Loucy (cell line): ENCODE data around the gene EFL1.

ENCODE experiments used
- EZH2phosphoT487 ChIP-seq: fragments of 200-600 bp; IDR thresholded peaks from 2 replicates; pipeline ENCODE4 v1.6.1; 2018; ENCODE audit warnings: antibody characterized with exemption, mild to moderate bottlenecking, moderate library complexity, borderline replicate concordance
- TF ChIP-seq, protein P1 (sequence below): fragments of 200-600 bp; sonication (generic); conservative IDR thresholded peaks from 2 replicates; pipeline ENCODE4 v1.5.1; 2014; ENCODE audit warnings: mild to moderate bottlenecking, antibody characterized with exemption, low read length

DNA sequence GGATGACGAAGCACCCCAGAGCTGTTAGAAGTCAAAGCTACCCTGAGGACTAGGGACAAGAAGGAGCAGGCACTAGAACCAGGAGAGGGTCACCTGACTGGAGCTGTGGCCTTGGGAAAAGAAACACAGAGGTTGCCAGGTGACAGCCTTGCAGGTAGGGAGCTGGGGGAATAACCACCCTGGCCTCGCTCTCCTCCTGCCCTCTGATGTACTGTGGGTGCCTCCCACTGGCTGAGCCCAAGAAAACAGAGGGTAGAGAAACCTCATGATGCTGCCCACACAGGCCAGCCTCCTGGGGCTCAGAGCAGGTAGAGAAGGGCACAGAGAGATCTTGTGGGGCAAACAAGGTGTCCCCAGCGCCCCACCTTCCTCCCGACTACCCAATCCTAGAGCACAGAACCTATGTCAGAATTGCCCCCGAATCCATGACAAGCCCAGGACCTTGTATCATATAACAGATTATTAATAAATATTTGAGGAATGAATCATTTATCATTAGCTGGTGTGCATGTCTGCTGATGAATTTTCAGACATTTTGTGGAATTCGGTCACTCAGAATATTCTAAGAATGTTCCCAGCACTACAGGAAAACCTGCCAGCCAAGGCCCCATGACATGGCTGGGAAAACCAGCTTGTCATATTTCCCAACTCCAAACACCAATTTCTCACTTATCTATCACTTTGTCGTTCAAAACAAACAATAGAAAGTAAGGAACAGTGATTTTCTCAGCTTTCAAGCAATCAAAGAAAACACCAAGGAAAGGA, 156.9 kb downstream of the EFL1 start:
- TF ChIP-seq, protein P1, sequence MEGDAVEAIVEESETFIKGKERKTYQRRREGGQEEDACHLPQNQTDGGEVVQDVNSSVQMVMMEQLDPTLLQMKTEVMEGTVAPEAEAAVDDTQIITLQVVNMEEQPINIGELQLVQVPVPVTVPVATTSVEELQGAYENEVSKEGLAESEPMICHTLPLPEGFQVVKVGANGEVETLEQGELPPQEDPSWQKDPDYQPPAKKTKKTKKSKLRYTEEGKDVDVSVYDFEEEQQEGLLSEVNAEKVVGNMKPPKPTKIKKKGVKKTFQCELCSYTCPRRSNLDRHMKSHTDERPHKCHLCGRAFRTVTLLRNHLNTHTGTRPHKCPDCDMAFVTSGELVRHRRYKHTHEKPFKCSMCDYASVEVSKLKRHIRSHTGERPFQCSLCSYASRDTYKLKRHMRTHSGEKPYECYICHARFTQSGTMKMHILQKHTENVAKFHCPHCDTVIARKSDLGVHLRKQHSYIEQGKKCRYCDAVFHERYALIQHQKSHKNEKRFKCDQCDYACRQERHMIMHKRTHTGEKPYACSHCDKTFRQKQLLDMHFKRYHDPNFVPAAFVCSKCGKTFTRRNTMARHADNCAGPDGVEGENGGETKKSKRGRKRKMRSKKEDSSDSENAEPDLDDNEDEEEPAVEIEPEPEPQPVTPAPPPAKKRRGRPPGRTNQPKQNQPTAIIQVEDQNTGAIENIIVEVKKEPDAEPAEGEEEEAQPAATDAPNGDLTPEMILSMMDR = no peak
- no peak for TF ChIP-seq EZH2phosphoT487
